Neural cell (in vitro differentiated cells): ENCODE results near the gene SLC39A10.

Experiments
- EP300 ChIP-seq: fragments of 450-650 bp; conservative IDR thresholded peaks from 2 replicates; pipeline ENCODE4 v1.6.1; 2014; ENCODE audit warnings: antibody characterized with exemption, mild to moderate bottlenecking, moderate library complexity; ENCODE audit not compliant: poor library complexity, severe bottlenecking
- EZH2 ChIP-seq: fragments of 200-600, 300-800 bp; shearing (Covaris generic), sonication (generic); IDR thresholded peaks from 2 replicates; pipeline ENCODE4 v1.6.1; 2014; ENCODE audit warnings: antibody characterized with exemption, low read length, borderline replicate concordance, mild to moderate bottlenecking; ENCODE audit not compliant: insufficient read depth, poor library complexity, severe bottlenecking
- POLR2AphosphoS5 ChIP-seq: IDR thresholded peaks from 2 replicates; pipeline ENCODE4 v1.6.1; 2012
- TAF1 ChIP-seq: IDR thresholded peaks from 2 replicates; pipeline ENCODE4 v1.6.1; 2012; ENCODE audit warnings: low read depth
- TF ChIP-seq, protein P1 (sequence below): IDR thresholded peaks from 2 replicates; pipeline ENCODE4 v1.6.1; 2012; ENCODE audit warnings: borderline replicate concordance
- TF ChIP-seq, protein P2 (sequence below): fragments of 450-650 bp; IDR thresholded peaks from 2 replicates; pipeline ENCODE4 v1.5.1; 2014; ENCODE audit warnings: antibody characterized with exemption, mild to moderate bottlenecking, moderate library complexity; ENCODE audit not compliant: poor library complexity, severe bottlenecking

DNA sequence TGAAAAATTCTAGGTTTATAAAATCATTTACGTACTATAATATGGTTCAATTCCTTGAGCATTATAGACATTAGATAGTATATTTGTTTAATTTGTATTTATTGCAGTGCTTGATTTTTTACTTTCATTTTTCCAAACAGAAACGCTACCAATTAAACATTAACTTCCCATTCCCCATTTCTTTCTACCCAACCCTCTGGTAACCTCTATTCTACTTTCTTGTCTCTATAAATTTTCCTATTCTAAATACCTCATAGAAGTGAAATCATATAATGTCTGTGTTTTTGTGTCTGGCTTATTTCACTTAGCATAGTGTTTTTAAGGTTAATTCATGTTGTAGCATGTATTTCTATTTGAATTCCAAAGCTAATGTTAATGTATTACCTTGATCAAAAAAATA is 11.6 kb upstream of the SLC39A10 start:
- TF ChIP-seq TAF1: no peak
- no peak for TF ChIP-seq EP300
- TF ChIP-seq, protein P1, sequence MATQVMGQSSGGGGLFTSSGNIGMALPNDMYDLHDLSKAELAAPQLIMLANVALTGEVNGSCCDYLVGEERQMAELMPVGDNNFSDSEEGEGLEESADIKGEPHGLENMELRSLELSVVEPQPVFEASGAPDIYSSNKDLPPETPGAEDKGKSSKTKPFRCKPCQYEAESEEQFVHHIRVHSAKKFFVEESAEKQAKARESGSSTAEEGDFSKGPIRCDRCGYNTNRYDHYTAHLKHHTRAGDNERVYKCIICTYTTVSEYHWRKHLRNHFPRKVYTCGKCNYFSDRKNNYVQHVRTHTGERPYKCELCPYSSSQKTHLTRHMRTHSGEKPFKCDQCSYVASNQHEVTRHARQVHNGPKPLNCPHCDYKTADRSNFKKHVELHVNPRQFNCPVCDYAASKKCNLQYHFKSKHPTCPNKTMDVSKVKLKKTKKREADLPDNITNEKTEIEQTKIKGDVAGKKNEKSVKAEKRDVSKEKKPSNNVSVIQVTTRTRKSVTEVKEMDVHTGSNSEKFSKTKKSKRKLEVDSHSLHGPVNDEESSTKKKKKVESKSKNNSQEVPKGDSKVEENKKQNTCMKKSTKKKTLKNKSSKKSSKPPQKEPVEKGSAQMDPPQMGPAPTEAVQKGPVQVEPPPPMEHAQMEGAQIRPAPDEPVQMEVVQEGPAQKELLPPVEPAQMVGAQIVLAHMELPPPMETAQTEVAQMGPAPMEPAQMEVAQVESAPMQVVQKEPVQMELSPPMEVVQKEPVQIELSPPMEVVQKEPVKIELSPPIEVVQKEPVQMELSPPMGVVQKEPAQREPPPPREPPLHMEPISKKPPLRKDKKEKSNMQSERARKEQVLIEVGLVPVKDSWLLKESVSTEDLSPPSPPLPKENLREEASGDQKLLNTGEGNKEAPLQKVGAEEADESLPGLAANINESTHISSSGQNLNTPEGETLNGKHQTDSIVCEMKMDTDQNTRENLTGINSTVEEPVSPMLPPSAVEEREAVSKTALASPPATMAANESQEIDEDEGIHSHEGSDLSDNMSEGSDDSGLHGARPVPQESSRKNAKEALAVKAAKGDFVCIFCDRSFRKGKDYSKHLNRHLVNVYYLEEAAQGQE: no peak
- TF ChIP-seq POLR2AphosphoS5: no peak
- TF ChIP-seq, protein P2, sequence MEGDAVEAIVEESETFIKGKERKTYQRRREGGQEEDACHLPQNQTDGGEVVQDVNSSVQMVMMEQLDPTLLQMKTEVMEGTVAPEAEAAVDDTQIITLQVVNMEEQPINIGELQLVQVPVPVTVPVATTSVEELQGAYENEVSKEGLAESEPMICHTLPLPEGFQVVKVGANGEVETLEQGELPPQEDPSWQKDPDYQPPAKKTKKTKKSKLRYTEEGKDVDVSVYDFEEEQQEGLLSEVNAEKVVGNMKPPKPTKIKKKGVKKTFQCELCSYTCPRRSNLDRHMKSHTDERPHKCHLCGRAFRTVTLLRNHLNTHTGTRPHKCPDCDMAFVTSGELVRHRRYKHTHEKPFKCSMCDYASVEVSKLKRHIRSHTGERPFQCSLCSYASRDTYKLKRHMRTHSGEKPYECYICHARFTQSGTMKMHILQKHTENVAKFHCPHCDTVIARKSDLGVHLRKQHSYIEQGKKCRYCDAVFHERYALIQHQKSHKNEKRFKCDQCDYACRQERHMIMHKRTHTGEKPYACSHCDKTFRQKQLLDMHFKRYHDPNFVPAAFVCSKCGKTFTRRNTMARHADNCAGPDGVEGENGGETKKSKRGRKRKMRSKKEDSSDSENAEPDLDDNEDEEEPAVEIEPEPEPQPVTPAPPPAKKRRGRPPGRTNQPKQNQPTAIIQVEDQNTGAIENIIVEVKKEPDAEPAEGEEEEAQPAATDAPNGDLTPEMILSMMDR: no peak
- no peak for TF ChIP-seq EZH2
